ENCODE measurements around the gene CPZ.

DNA sequence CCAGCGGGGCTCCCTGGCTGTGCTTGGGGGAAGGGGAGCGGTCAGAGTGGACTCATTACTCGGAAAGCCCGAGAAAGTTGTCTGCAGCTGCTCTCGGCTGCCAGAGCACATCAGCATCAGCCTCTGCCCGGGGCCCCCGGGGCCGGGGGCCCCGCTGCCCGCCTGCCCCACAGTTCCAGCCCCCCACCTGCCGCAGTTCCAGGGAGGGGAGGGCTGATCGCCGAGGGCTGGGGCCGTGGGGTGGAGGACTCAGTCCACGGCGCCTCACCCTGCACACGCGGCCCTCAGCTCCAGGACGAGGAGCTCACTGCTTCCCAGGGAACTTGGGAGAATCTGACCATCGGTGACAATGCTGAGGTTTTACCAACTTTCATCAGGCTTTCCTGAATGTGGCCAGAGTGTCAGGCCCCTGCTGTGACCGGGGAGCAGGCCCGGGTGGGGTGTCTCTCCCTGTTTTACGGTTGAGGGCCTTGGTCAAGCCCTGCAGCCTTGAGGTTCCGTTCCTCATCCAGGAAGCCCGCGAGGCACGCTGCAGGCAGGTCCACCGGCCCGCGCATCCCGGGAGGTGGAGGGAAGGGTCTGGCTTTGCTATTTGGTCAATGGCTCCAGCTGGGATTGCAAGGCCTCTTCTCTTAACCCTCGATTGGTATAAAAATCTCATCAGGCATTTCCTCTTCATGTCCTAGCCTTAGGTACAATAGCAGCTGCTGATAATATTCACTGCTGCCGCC, 57.2 kb downstream of the CPZ start:
- TF ChIP-seq CTCF (IDR thresholded peaks at IDR 0.05), result no peak
- TF ChIP-seq POLR2A (IDR thresholded peaks at IDR 0.05), result no peak

Measured in heart left ventricle (tissue), 13 donors.